Measurements from ENCODE around the gene SKIC2.
"Not testable (repeated sequence)": the region's sequence is repeated elsewhere in the genome, so short reads cannot be mapped to it uniquely, and the experiment has no call there.

Gene SKIC2

GRCh38 chr6:31968791-31969711, 10.1 kb downstream of the SKIC2 start:
- no peak for DNase-seq (ENCODE audit: low read depth in 2 of 2)

GRCh38 chr6:31969712-31970603, 11.0 kb downstream of the SKIC2 start:
- no peak for DNase-seq (ENCODE audit: low read depth in 2 of 2)

- no peak for DNase-seq (ENCODE audit: low read depth in 2 of 2)
Observed at GRCh38 chr6:31970604-31971271, 11.8 kb downstream of the SKIC2 start.

- no peak for DNase-seq (ENCODE audit: low read depth in 2 of 2)
Observed at GRCh38 chr6:31971279-31971992, 12.5 kb downstream of the SKIC2 start.

- peak; percentile 93 to 94 for DNase-seq (ENCODE audit: low read depth in 2 of 2)
Observed at GRCh38 chr6:31971993-31972708, 13.2 kb downstream of the SKIC2 start, which contains the start of gene DXO. DXO (minus strand) TSS chr6:31972138; CDS start chr6:31971675, 463 bp downstream.

GRCh38 chr6:31972709-31973350, 13.9 kb downstream of the SKIC2 start:
- no peak for DNase-seq (ENCODE audit: low read depth in 2 of 2)

- not testable (repeated sequence) for DNase-seq (ENCODE audit: low read depth in 2 of 2)
Observed at GRCh38 chr6:31976065-31976464, 17.1 kb downstream of the SKIC2 start.

- DNase-seq (ENCODE audit: low read depth in 2 of 2) = no peak
Observed at GRCh38 chr6:31977816-31978431, 18.9 kb downstream of the SKIC2 start.

- no peak for DNase-seq (ENCODE audit: low read depth in 2 of 2)
Observed at GRCh38 chr6:31978831-31979230, 19.9 kb downstream of the SKIC2 start.

GRCh38 chr6:31979238-31979898, 20.4 kb downstream of the SKIC2 start:
- DNase-seq (ENCODE audit: low read depth in 2 of 2) = no peak

GRCh38 chr6:31980195-31980876, 21.4 kb downstream of the SKIC2 start:
- not testable (repeated sequence) for DNase-seq (ENCODE audit: low read depth in 2 of 2)

- DNase-seq (ENCODE audit: low read depth in 2 of 2) = not testable (repeated sequence)
Observed at GRCh38 chr6:31980998-31981397, 22.0 kb downstream of the SKIC2 start.

- not testable (repeated sequence) for DNase-seq (ENCODE audit: low read depth in 2 of 2)
Observed at GRCh38 chr6:31981744-31982143, 22.8 kb downstream of the SKIC2 start, which contains the start of gene C4A. C4A (plus strand) TSS chr6:31982057; CDS start chr6:31982108, 51 bp downstream.

GRCh38 chr6:31989363-31989762, 30.4 kb downstream of the SKIC2 start:
- not testable (repeated sequence) for DNase-seq (ENCODE audit: low read depth in 2 of 2)

- not testable (repeated sequence) for DNase-seq (ENCODE audit: low read depth in 2 of 2)
Observed at GRCh38 chr6:31994421-31994820, 35.4 kb downstream of the SKIC2 start.

- DNase-seq (ENCODE audit: low read depth in 2 of 2) = not testable (repeated sequence)
Observed at GRCh38 chr6:31996385-31996784, 37.4 kb downstream of the SKIC2 start.

GRCh38 chr6:32002546-32003268, 43.7 kb downstream of the SKIC2 start:
- DNase-seq (ENCODE audit: low read depth in 2 of 2) = not testable (repeated sequence)
